Endothelial cell of umbilical vein (primary cell): ENCODE data around the gene UBR4. TPM values are rescaled to one million over a fixed set of nuclear protein-coding genes. Genes with fewer than 3 reads are reported as not detected.

ENCODE experiments used
- BruUV-seq: library from RNA; stranded (reverse); fragments of 400-500 nt; replicated peaks from 2 replicates; lab custom pipeline; 2021; lab: Mats Ljungman, UMichigan
- CTCF ChIA-PET: fragments of 300-600, 350-600 bp; sonication (Branson Sonifier 250); formaldehyde crosslinking; loops from one replicate; lab custom pipeline; 2021; ENCODE audit warnings: antibody characterized with exemption, inconsistent platforms; lab: Charles Lee
- POLR2A ChIA-PET: fragments of 300-600, 350-600 bp; sonication (Branson Sonifier 250); formaldehyde crosslinking; loops from one replicate; lab custom pipeline; 2021; ENCODE audit warnings: antibody characterized with exemption, inconsistent platforms; lab: Charles Lee
- DNase-seq: peaks from one replicate; pipeline ENCODE4 v3.0.0-alpha.2; 2011; ENCODE audit warnings: low read depth, low spot score
- FAIRE-seq: peaks from 2 replicates; lab custom pipeline; 2011; peaks lifted over from hg19 to GRCh38; lab: Jason Lieb, UNC
- H2AFZ ChIP-seq: 2 replicates; pipeline ENCODE4 v1.6.0; 2012; ENCODE audit warnings: low read depth, low read length, control low read depth, inconsistent platforms
- H3K27ac ChIP-seq: 2 replicates; pipeline ENCODE4 v1.5.1; 2011; ENCODE audit warnings: low read depth, mild to moderate bottlenecking, control low read depth, low read length, moderate library complexity; ENCODE audit not compliant: insufficient read depth
- H3K27me3 ChIP-seq, 2 experiments: 2 replicates each; pipeline versions ENCODE4 v1.6.0 to v1.6.1; 2011; ENCODE audit warnings: low read length in 2 of 2, mixed read lengths in 1 of 2; ENCODE audit not compliant: control insufficient read depth in 2 of 2, insufficient read depth in 2 of 2
- H3K36me3 ChIP-seq, 2 experiments: 2 replicates in 1 of 2; 3 replicates in 1 of 2; pipeline ENCODE4 v1.5.1; 2011; ENCODE audit warnings: low read length in 2 of 2, mild to moderate bottlenecking in 1 of 2, moderate library complexity in 1 of 2; ENCODE audit not compliant: control insufficient read depth in 2 of 2, insufficient read depth in 2 of 2; ENCODE audit errors: extremely low read depth in 1 of 2
- H3K4me1 ChIP-seq: 3 replicates; pipeline ENCODE4 v1.5.1; 2011; ENCODE audit warnings: mild to moderate bottlenecking, low read length; ENCODE audit not compliant: control insufficient read depth, insufficient read depth; ENCODE audit errors: extremely low read depth
- H3K4me2 ChIP-seq: 2 replicates; pipeline ENCODE4 v1.6.1; 2011; ENCODE audit warnings: low read length, control low read depth, mixed read lengths; ENCODE audit not compliant: insufficient read depth
- H3K4me3 ChIP-seq, 3 experiments: fragments of 200-600 bp in 1 of 3; sonication (generic), shearing (Covaris generic) in 1 of 3; replicated peaks in 1 of 3; 2 replicates each; pipeline ENCODE4 v1.5.1; 2011 to 2016; ENCODE audit warnings: control low read depth in 3 of 3, low read length in 3 of 3, mild to moderate bottlenecking in 2 of 3, inconsistent platforms in 1 of 3, low read depth in 1 of 3, moderate library complexity in 1 of 3; ENCODE audit not compliant: insufficient read depth in 1 of 3
- H3K79me2 ChIP-seq: 2 replicates; pipeline ENCODE4 v1.6.0; 2012; ENCODE audit warnings: low read length, inconsistent platforms; ENCODE audit not compliant: control insufficient read depth, insufficient read depth
- H3K9ac ChIP-seq: replicated peaks from 2 replicates; pipeline ENCODE3; 2011; ENCODE audit warnings: low read length, control low read depth; ENCODE audit not compliant: insufficient read depth; ENCODE audit errors: extremely low read depth
- H3K9me1 ChIP-seq: replicated peaks from 3 replicates; pipeline ENCODE4 v1.6.0; 2011; ENCODE audit warnings: mild to moderate bottlenecking, low read length; ENCODE audit not compliant: control insufficient read depth, insufficient read depth; ENCODE audit errors: extremely low read depth
- H3K9me3 ChIP-seq: replicated peaks from 2 replicates; pipeline ENCODE4 v1.5.1; 2012; ENCODE audit warnings: low read length, inconsistent platforms; ENCODE audit not compliant: control insufficient read depth, insufficient read depth
- H4K20me1 ChIP-seq: replicated peaks from 2 replicates; pipeline ENCODE3; 2011; ENCODE audit warnings: mild to moderate bottlenecking, low read length; ENCODE audit not compliant: control insufficient read depth, insufficient read depth; ENCODE audit errors: extremely low read depth
- EZH2 ChIP-seq: IDR thresholded peaks from 2 replicates; pipeline ENCODE4 v1.6.1; 2012; ENCODE audit warnings: borderline replicate concordance, low read depth, mild to moderate bottlenecking, moderate library complexity, low read length, inconsistent platforms; ENCODE audit not compliant: severe bottlenecking
- FOS ChIP-seq: IDR thresholded peaks from 2 replicates; pipeline ENCODE4 v1.6.1; 2011; ENCODE audit warnings: mild to moderate bottlenecking, low read length, moderate library complexity, borderline replicate concordance; ENCODE audit not compliant: insufficient read depth
- GATA2 ChIP-seq: IDR thresholded peaks from 2 replicates; pipeline ENCODE4 v1.7.0; 2011; ENCODE audit warnings: low read depth, mild to moderate bottlenecking, moderate library complexity, mixed read lengths, low read length; ENCODE audit not compliant: insufficient read length, insufficient read depth
- JUN ChIP-seq: IDR thresholded peaks from 2 replicates; pipeline ENCODE4 v1.6.1; 2011; ENCODE audit warnings: borderline replicate concordance, low read depth; ENCODE audit not compliant: insufficient read length, insufficient read depth
- MYC ChIP-seq: IDR thresholded peaks from one replicate; pipeline ENCODE4 v1.6.1; 2011; ENCODE audit warnings: mild to moderate bottlenecking, low read depth, low read length
- POLR2A ChIP-seq: IDR thresholded peaks from 2 replicates; pipeline ENCODE4 v1.6.1; 2012; ENCODE audit warnings: low read depth, mild to moderate bottlenecking, control low read depth, low read length
- POLR2AphosphoS5 ChIP-seq: IDR thresholded peaks from 2 replicates; pipeline ENCODE4 v1.6.1; 2012; ENCODE audit warnings: low read depth, mild to moderate bottlenecking, control low read depth, low read length, moderate library complexity; ENCODE audit not compliant: insufficient read depth
- dilution Hi-C: fragments of 300-500 bp; cut with MboI; formaldehyde crosslinking; loops from one replicate; pipeline ENCODE4 v1.15.0; 2019; ENCODE audit warnings: low sequenced_read_pairs; ENCODE audit not compliant: extremely low pct_ligation_motif_present
- intact Hi-C: fragments of 100-400 bp; cut with micrococcal nuclease; formaldehyde crosslinking; loops from one replicate; pipeline ENCODE4 v1.10.0; 2022
- polyA plus RNA-seq, 4 experiments: library from polyadenylated mRNA; depleted of rRNA in 3 of 4; stranded (reverse) in 3 of 4; unstranded in 1 of 4; fragments of >200 nt; gene quantifications; 2 replicates each; pipeline versions ENCODE4 v1.2.1 to v1.2.3, GENCODE V29; 2011 to 2012; ENCODE audit warnings: missing spikeins in 1 of 4
- total RNA-seq: library from RNA; stranded (reverse); gene quantifications from 2 replicates; pipeline ENCODE4 v1.2.3, GENCODE V29; 2021
- TF ChIP-seq, protein P1 (sequence below): IDR thresholded peaks from 2 replicates; pipeline ENCODE4 v1.6.1; 2011; ENCODE audit not compliant: insufficient read depth, insufficient read length
- TF ChIP-seq, protein P2 (sequence below), 2 donors: IDR thresholded peaks; 1 replicate in 1 of 2; 2 replicates in 1 of 2; pipeline ENCODE4 v1.5.1; 2011; ENCODE audit warnings: low read length in 2 of 2, mild to moderate bottlenecking in 2 of 2, moderate library complexity in 2 of 2, control low read depth in 1 of 2, inconsistent platforms in 1 of 2, low read depth in 1 of 2; ENCODE audit not compliant: insufficient read depth in 1 of 2; ENCODE audit errors: extremely low read depth in 1 of 2

The UBR4 gene
- total and polyA plus RNA-seq, 2 donors (not counting 3 experiments of a cell fraction or from before 2014, with no cell fraction given) = 125 to 150 TPM

DNA sequence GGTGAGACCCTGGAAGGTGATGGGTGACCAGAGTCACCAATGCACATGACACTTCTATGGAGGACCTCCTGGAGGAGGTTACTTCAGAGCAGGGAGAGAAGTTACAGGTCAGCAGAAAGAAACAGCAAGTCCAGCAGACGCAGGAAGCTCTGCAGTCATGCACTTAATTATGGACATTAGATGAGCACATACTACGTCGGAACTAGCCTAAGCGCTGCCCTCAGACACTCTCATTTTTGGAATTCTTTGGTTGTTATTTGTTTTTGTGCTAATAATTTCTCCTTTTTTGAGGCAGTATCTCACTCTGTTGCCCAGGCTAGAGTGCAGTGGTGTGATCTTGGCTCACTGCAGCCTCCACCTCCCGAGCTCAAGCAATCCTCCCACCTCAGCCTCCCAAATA, 160.3 kb downstream of the UBR4 start:
- Histone ChIP-seq H3K79me2 (no peaks in the 10 kb centered on the region), H3K4me3 (no peak overlapping the region), H3K27ac (no peak overlapping the region), H3K9me3 (no peaks in the 10 kb centered on the region), H3K9me1 (no peaks in the 10 kb centered on the region), H3K4me1 (no peaks in the 10 kb centered on the region), H3K9ac (no peak overlapping the region), H3K27me3 (peaks cover 5 to 8% of the 10 kb centered on the region in 2 experiments), H4K20me1 (no peaks in the 10 kb centered on the region), H3K36me3 (no peaks in the 10 kb centered on the region), H2AFZ (no peak overlapping the region), H3K4me2 (no peak overlapping the region)
- dilution Hi-C loops (no loop called here), intact Hi-C loops (no loop called here)
- TF ChIP-seq FOS (no peak), POLR2A (no peak), EZH2 (no peak), POLR2AphosphoS5 (no peak), GATA2 (no peak), MYC (no peak), JUN (no peak)
- TF ChIP-seq, protein P1, sequence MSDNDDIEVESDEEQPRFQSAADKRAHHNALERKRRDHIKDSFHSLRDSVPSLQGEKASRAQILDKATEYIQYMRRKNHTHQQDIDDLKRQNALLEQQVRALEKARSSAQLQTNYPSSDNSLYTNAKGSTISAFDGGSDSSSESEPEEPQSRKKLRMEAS = no peak
- TF ChIP-seq, protein P2, sequence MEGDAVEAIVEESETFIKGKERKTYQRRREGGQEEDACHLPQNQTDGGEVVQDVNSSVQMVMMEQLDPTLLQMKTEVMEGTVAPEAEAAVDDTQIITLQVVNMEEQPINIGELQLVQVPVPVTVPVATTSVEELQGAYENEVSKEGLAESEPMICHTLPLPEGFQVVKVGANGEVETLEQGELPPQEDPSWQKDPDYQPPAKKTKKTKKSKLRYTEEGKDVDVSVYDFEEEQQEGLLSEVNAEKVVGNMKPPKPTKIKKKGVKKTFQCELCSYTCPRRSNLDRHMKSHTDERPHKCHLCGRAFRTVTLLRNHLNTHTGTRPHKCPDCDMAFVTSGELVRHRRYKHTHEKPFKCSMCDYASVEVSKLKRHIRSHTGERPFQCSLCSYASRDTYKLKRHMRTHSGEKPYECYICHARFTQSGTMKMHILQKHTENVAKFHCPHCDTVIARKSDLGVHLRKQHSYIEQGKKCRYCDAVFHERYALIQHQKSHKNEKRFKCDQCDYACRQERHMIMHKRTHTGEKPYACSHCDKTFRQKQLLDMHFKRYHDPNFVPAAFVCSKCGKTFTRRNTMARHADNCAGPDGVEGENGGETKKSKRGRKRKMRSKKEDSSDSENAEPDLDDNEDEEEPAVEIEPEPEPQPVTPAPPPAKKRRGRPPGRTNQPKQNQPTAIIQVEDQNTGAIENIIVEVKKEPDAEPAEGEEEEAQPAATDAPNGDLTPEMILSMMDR (IDR thresholded peaks at IDR 0.05; ENCODE audit: extremely low read depth in 1 of 2, insufficient read depth in 1 of 2, low read depth in 1 of 2, low read length in 2 of 2) = no peak
- CTCF ChIA-PET = interaction anchor here (1.5 to 3.9 kb wide), 2 partner anchors 136 to 166 kb away, joined by 6 to 13 read pairs; no protein-coding TSS in a partner anchor
- DNase-seq (no peak), FAIRE-seq (no peak)
- POLR2A ChIA-PET = no interaction called here
- no TSS peak for BruUV-seq
